GM12892 (cell line): ENCODE measurements around the gene LBX1.

Experiments used
- POLR2A ChIP-seq: IDR thresholded peaks from 2 replicates; pipeline ENCODE4 v1.6.1; 2011; ENCODE audit warnings: low read depth, low read length, control low read depth
- POLR2AphosphoS5 ChIP-seq: IDR thresholded peaks from 2 replicates; pipeline ENCODE4 v1.6.1; 2011; ENCODE audit warnings: low read depth, low read length, control low read depth

GRCh38 chr10:101231092-101231491 lies 1.8 kb upstream of the LBX1 start:
- TF ChIP-seq POLR2A: no peak
- no peak for TF ChIP-seq POLR2AphosphoS5
